IPS DF 19.7 (cell line): ENCODE results near the gene SH3D21.

Experiments used
- DNase-seq: peaks from one replicate; pipeline ENCODE4 v3.0.0-alpha.2; 2013; ENCODE audit warnings: low read depth, low spot score

SH3D21 gene

GRCh38 chr1:36329817-36330216, 23.6 kb downstream of the SH3D21 start:
- DNase-seq, result no peak

- DNase-seq, result no peak
Measured at GRCh38 chr1:36330940-36331339, 24.8 kb downstream of the SH3D21 start.

- no peak for DNase-seq
Measured at GRCh38 chr1:36337830-36338229, 31.7 kb downstream of the SH3D21 start.

- DNase-seq, result no peak
Measured at GRCh38 chr1:36339215-36339614, 33.0 kb downstream of the SH3D21 start.

- no peak for DNase-seq
Measured at GRCh38 chr1:36339615-36340014, 33.4 kb downstream of the SH3D21 start.

- no peak for DNase-seq
Measured at GRCh38 chr1:36341626-36342320, 35.6 kb downstream of the SH3D21 start.

- DNase-seq, result no peak
Measured at GRCh38 chr1:36342426-36343185, 36.4 kb downstream of the SH3D21 start.

GRCh38 chr1:36343651-36344394, 37.7 kb downstream of the SH3D21 start:
- DNase-seq, result no peak

- no peak for DNase-seq
Measured at GRCh38 chr1:36344395-36344680, 38.2 kb downstream of the SH3D21 start.

- DNase-seq, result no peak
Measured at GRCh38 chr1:36345353-36345752, 39.2 kb downstream of the SH3D21 start.

GRCh38 chr1:36346741-36347370, 40.7 kb downstream of the SH3D21 start:
- DNase-seq, result no peak

GRCh38 chr1:36349241-36349671, 43.1 kb downstream of the SH3D21 start:
- no peak for DNase-seq

- DNase-seq, result no peak
Measured at GRCh38 chr1:36349839-36350238, 43.7 kb downstream of the SH3D21 start.

- DNase-seq, result no peak
Measured at GRCh38 chr1:36350659-36351226, 44.6 kb downstream of the SH3D21 start.

- DNase-seq, result no peak
Measured at GRCh38 chr1:36351227-36351977, 45.2 kb downstream of the SH3D21 start.

GRCh38 chr1:36352125-36352909, 46.1 kb downstream of the SH3D21 start:
- DNase-seq, result no peak

GRCh38 chr1:36352910-36353878, 47.0 kb downstream of the SH3D21 start:
- no peak for DNase-seq

- DNase-seq, result no peak
Measured at GRCh38 chr1:36354486-36354885, 48.3 kb downstream of the SH3D21 start.

- DNase-seq, result no peak
Measured at GRCh38 chr1:36355811-36356210, 49.6 kb downstream of the SH3D21 start.
